WTC11 (cell line): ENCODE data around the gene GALNT13.

ENCODE experiments used
- AFF4 ChIP-seq: sonication (generic); formaldehyde crosslinking; IDR thresholded peaks from 2 replicates; pipeline ENCODE4 v1.8.1; 2023; ENCODE audit warnings: mild to moderate bottlenecking, missing genetic modification reagents, borderline replicate concordance
- ATF3 ChIP-seq: sonication (generic); formaldehyde crosslinking; conservative IDR thresholded peaks from 2 replicates; pipeline ENCODE4 v1.8.1; 2022; ENCODE audit warnings: mild to moderate bottlenecking, missing genetic modification reagents
- ATF6 ChIP-seq: sonication (generic); formaldehyde crosslinking; IDR thresholded peaks from 2 replicates; pipeline ENCODE4 v1.8.1; 2023; ENCODE audit warnings: mild to moderate bottlenecking, missing genetic modification reagents
- CREB1 ChIP-seq: sonication (generic); formaldehyde crosslinking; IDR thresholded peaks from 2 replicates; pipeline ENCODE4 v1.8.0; 2023; ENCODE audit warnings: mild to moderate bottlenecking, missing genetic modification reagents
- CTCF ChIP-seq: fragments of 200-600 bp; IDR thresholded peaks from 2 replicates; pipeline ENCODE4 v1.8.0; 2022; ENCODE audit warnings: antibody characterized with exemption
- FOXP1 ChIP-seq: sonication (generic); formaldehyde crosslinking; IDR thresholded peaks from 2 replicates; pipeline ENCODE4 v1.8.0; 2022; ENCODE audit warnings: missing genetic modification reagents, mild to moderate bottlenecking, moderate library complexity, borderline replicate concordance
- GRHL2 ChIP-seq: fragments of 250-450 bp; sonication (Bioruptor Pico); IDR thresholded peaks from 2 replicates; pipeline ENCODE4 v1.8.0; 2022; ENCODE audit warnings: mild to moderate bottlenecking, moderate library complexity; ENCODE audit not compliant: insufficient replicate concordance, severe bottlenecking
- MLX ChIP-seq: sonication (generic); formaldehyde crosslinking; IDR thresholded peaks from 2 replicates; pipeline ENCODE4 v1.8.1; 2023; ENCODE audit warnings: mild to moderate bottlenecking, missing genetic modification reagents, moderate library complexity
- NFYB ChIP-seq: sonication (generic); formaldehyde crosslinking; conservative IDR thresholded peaks from 2 replicates; pipeline ENCODE4 v1.8.0; 2022; ENCODE audit warnings: low read depth, missing genetic modification reagents
- NR3C1 ChIP-seq: sonication (generic); formaldehyde crosslinking; conservative IDR thresholded peaks from 2 replicates; pipeline ENCODE4 v1.8.1; 2023; ENCODE audit warnings: low read depth, mild to moderate bottlenecking, missing genetic modification reagents
- PREB ChIP-seq: sonication (generic); formaldehyde crosslinking; IDR thresholded peaks from 2 replicates; pipeline ENCODE4 v1.8.1; 2022; ENCODE audit warnings: mild to moderate bottlenecking, missing genetic modification reagents, moderate library complexity, borderline replicate concordance
- SP1 ChIP-seq: sonication (generic); formaldehyde crosslinking; conservative IDR thresholded peaks from 2 replicates; pipeline ENCODE4 v1.8.1; 2022; ENCODE audit warnings: missing genetic modification reagents
- ZNF281 ChIP-seq: sonication (generic); formaldehyde crosslinking; IDR thresholded peaks from 2 replicates; pipeline ENCODE4 v1.8.0; 2023; ENCODE audit warnings: mild to moderate bottlenecking, missing genetic modification reagents

GRCh38 chr2:154489266-154489858 is 617.6 kb downstream of the GALNT13 start:
- no peak for TF ChIP-seq GRHL2 (CRISPR knock-in tag)
- no peak for TF ChIP-seq ATF6 (CRISPR knock-in tag)
- no peak for TF ChIP-seq CREB1
- TF ChIP-seq NR3C1 = no peak
- no peak for TF ChIP-seq SP1 (CRISPR knock-in tag)
- no peak for TF ChIP-seq CTCF
- no peak for TF ChIP-seq ZNF281
- no peak for TF ChIP-seq ATF3 (CRISPR knock-in tag)
- no peak for TF ChIP-seq NFYB (CRISPR knock-in tag)
- TF ChIP-seq MLX (CRISPR knock-in tag) = no peak
- no peak for TF ChIP-seq FOXP1 (CRISPR knock-in tag)
- TF ChIP-seq PREB (CRISPR knock-in tag) = no peak
- no peak for TF ChIP-seq AFF4 (CRISPR knock-in tag)
